Kidney epithelial cell (primary cell): ENCODE data around the gene CTNNA3. TPM values are rescaled to one million over a fixed set of nuclear protein-coding genes. Genes with fewer than 3 reads are reported as not detected.

Experiments used
- DNase-seq: peaks from one replicate; pipeline ENCODE4 v3.0.0-alpha.2; 2010; ENCODE audit warnings: low read depth
- H3K27me3 ChIP-seq: 2 replicates; pipeline ENCODE4 v1.6.0; 2011; ENCODE audit warnings: low read length; ENCODE audit not compliant: control insufficient read depth, insufficient read depth
- H3K36me3 ChIP-seq: 2 replicates; pipeline ENCODE4 v1.5.1; 2011; ENCODE audit warnings: low read length; ENCODE audit not compliant: control insufficient read depth, insufficient read depth
- H3K4me3 ChIP-seq: 2 replicates; pipeline ENCODE4 v1.5.1; 2011; ENCODE audit warnings: low read depth, mild to moderate bottlenecking, control low read depth, low read length
- CTCF ChIP-seq: IDR thresholded peaks from 2 replicates; pipeline ENCODE4 v1.5.1; 2011; ENCODE audit warnings: mild to moderate bottlenecking, moderate library complexity, low read length, control low read depth, inconsistent platforms; ENCODE audit not compliant: insufficient read depth, poor library complexity, severe bottlenecking
- total RNA-seq: library from RNA; depleted of rRNA; stranded (reverse); fragments of >200 nt; gene quantifications from 2 replicates; pipeline ENCODE4 v1.2.3, GENCODE V29; 2015

Gene CTNNA3
- total RNA-seq, 1 donor from 2014 or later: 0.79 TPM

DNA sequence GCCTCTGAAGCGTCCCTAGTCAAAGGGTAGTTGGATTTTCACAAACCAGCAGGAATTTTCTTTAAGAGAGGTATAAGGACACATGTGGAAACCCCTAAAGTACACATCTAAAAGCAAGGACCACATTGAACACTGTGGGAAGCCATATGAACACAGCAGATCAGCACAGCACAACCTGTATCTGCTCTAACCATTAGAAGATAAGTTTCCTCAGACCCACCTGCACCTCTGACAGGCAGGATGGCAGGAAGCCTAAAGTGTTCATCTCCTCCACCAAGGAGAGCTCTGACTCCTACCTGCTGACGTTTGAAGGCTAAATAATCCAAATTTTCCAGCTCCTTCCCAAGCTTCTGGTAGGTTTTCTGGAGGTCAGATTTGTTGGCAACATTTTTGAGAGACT, 174.4 kb downstream of the CTNNA3 start:
- Histone ChIP-seq H3K4me3 (no peak overlapping the region), H3K27me3 (no peaks in the 10 kb centered on the region), H3K36me3 (no peaks in the 10 kb centered on the region)
- DNase-seq: no peak
- no peak for TF ChIP-seq CTCF

- H3K27me3 ChIP-seq: no peaks in the 10 kb centered on the region
- H3K4me3 ChIP-seq: no peak overlapping the region
- peak; percentile 12 for DNase-seq
- H3K36me3 ChIP-seq: no peaks in the 10 kb centered on the region
- TF ChIP-seq CTCF: peak; percentile 68
Measured at GRCh38 chr10:67520924-67521520, 175.0 kb downstream of the CTNNA3 start.

- TF ChIP-seq CTCF: no peak
- Histone ChIP-seq H3K27me3 (no peaks in the 10 kb centered on the region), H3K36me3 (no peaks in the 10 kb centered on the region), H3K4me3 (no peak overlapping the region)
- no peak for DNase-seq
Measured at GRCh38 chr10:67519434-67519833, 176.6 kb downstream of the CTNNA3 start.

DNA sequence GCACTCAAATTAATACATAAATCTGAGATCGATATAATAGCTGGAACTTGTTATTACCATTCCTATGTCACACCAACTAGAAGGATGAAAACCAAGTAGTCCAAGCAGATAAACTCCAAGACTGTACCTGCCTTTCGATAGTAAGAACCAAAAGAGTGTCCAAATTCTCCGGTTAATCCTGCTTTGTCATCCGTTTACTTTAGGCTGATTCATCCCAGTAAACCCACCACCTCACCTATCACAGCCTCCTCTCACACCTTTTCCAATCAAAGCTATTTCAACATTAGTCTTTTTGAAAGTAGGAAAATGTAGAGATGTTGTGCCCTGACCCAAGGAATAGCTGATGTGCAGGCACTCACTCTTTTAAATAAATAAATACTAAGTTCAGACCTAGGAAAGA, 177.2 kb downstream of the CTNNA3 start:
- Histone ChIP-seq H3K4me3 (no peak overlapping the region), H3K27me3 (no peaks in the 10 kb centered on the region), H3K36me3 (no peaks in the 10 kb centered on the region)
- no peak for TF ChIP-seq CTCF
- DNase-seq: no peak

GRCh38 chr10:67518043-67518442, 178.0 kb downstream of the CTNNA3 start:
- Histone ChIP-seq H3K36me3 (no peaks in the 10 kb centered on the region), H3K27me3 (no peaks in the 10 kb centered on the region), H3K4me3 (no peak overlapping the region)
- DNase-seq: no peak
- no peak for TF ChIP-seq CTCF

- no peak for DNase-seq
- H3K4me3 ChIP-seq: no peak overlapping the region
- H3K36me3 ChIP-seq: no peaks in the 10 kb centered on the region
- H3K27me3 ChIP-seq: no peaks in the 10 kb centered on the region
- no peak for TF ChIP-seq CTCF
Measured at GRCh38 chr10:67506757-67507091, 189.3 kb downstream of the CTNNA3 start.
